Stimulated activated CD8-positive, alpha-beta memory T cell treated with anti-CD3 and anti-CD28 coated beads, Interleukin-7, amount 100 ng/mL, for 48 hours (primary cell): ENCODE results near the gene SNTG2.
A peak's percentile ranks its signal among the peaks of the same experiment; 100 is the strongest.

ENCODE experiments used
- DNase-seq, 2 donors: peaks; one replicate each; pipeline ENCODE4 v3.0.0-alpha.2; 2020; ENCODE audit warnings: low read depth in 1 of 2; ENCODE audit errors: extremely low read depth in 1 of 2

Gene SNTG2

DNA sequence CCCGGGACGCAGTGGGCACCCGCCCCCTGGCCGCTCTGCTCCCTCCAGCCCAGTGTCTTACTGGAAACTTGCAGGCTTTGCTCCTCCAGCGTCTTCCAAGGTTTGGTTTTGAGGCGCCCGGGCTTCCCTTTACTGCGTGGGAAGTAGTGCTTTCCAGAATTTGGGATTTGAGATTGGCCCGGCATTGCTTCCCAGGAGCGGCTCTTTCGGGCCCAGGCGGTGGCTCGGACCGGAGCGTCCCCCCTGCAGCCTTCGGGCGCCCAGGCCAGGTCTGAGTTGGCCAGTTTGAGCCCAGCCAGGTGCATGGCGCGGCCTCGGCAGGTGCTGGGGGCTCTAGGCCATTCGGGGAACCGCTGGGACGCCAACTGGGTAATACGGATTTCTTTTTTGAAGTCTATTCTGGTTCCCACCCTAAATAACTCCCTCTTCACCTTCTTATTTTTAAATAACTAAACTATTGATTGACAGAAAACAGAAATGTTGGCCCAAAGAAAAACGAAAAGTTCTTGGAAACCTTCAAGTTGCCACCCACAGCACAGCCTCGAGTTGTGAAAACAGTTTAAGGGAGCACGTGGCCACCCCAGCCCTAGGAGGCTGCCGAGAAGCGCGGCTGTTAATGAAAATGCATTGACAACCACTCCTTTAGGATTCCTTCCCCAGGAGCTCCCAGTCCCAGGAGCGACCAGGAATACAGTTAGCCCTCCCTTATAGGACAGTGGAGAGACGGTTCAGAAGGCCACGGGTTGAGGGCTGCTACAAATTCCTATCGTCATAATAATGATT, 766 bp downstream of the SNTG2 start:
- no peak for DNase-seq

DNA sequence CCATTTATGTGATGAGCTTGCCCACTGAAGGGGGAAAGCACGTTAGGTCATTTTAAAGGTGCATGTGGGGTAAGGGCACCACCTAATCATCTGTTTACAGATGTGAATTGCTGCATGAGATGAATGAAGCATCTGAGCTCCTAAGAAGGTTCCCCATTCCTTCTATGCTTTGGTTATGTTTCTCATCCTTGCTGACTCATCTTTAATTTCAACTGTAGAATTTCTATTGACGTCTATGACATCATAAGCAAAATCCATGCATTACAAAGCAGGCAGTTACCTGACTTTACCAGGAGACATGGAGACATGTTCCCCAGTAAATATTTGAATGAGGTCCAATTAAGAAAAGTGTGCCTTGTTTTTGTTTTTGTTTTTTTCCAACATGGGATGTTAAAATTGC, 2.8 kb downstream of the SNTG2 start:
- no peak for DNase-seq

DNA sequence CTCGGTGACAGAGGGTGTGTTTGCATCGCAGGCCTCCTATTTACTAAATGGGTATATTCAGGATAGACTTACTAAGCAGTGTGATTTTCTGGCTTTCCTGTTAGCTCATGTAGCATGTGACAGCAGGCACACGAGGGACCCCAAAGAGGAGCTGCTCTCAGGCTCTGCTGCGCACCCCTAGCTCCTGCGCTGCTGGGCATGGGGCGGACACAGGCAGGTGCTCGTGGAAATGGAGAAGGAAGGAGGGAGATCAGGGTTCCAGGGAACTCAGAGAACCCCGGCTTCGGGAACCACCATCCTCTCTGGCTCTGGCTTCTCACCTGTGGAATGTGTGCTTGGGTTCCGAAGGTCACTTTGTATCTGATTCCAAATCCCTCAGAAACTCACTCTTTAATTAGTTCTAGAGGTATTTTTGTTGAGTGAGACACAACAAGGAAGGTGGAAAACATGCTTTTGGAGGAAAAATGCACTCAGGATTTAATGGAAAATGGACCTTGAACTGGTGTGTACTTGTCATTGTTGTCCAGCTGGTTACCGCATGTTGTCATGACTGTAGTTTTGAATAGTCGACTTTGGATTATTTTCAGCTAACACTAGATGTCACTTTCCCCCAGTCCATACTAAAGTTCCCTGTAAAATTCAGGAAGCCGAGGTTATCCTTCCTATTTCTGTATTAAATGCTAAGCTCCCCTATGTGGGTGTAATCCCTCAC, 3.5 kb downstream of the SNTG2 start:
- no peak for DNase-seq

DNA sequence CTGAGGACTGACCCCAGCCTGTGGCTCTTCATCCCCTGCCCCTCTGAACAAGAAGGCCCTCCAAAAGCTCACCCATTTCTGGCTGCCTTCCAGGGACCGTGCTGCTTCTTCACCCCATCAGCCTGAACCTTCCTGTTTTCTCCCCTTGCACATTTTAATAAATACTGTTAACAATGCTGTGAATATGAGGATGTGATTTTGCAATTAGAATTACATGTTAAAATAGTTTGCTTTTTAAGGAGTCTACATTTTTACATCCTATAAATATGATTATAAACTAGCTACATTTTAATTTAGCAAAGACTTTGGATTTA, 4.0 kb downstream of the SNTG2 start:
- no peak for DNase-seq

DNA sequence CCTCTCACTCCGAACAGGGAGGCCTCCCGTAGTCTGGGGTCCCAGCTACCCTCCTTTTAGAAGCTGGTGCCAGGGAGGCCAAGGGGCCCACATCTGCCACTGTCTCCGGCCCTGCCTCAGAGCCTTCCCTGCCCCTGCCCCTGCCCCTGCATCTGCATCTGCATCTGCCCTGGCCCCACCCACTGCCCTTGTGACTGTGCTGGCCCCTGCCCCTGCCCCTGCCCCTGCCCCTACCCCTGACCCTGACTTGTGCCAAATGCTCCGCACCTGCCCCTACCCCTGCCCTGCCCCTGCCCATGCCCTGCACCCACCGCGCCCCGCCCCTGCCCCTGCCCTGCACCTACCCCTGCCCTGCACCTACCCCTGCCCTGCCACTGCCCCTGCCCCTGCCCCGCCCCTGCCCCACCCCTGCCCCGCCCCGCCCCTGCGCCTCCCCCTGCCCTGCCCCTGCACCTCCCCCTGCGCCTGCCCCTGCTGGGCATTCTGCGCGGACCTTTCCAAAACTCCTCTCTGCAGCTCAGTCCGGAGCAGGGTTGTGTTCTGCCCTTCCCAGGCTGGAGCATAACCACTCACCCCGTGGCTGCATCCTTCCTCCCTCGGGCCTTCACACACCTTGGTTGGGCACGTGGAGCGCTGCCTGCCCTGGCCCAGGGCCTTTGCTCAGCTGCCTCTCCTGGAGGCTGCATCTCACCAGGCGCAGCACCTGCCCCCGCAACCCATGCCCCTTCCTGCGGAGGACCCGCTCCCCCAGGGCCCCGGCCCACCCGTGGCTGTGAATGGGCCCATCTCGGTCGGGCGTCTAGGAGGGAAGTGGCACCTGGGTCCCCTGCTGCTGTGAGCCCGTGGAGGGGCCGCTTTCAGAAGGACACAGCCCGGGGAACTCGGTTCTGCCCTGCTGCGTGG, 5.4 kb downstream of the SNTG2 start:
- no peak for DNase-seq

DNA sequence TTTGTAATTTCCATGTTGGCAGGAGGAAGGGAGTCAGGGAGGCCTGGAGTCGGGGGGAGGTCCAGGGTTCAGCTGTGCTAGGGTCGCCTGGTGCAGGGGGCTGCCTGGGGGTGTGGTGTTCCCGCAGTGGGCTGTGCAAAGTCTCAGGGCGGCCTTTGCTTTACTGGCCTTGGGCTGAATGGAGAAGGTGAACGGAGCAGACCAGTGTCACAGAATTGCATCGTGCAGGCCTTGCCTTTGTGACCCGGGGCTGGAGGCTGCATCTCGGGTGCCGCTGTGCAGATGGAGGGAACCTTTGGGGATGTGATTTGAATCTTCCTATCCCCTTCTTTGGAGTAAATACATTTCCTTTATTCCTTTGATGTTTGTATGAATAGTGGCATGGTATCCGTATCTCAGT, 8.8 kb downstream of the SNTG2 start:
- DNase-seq: no peak

DNA sequence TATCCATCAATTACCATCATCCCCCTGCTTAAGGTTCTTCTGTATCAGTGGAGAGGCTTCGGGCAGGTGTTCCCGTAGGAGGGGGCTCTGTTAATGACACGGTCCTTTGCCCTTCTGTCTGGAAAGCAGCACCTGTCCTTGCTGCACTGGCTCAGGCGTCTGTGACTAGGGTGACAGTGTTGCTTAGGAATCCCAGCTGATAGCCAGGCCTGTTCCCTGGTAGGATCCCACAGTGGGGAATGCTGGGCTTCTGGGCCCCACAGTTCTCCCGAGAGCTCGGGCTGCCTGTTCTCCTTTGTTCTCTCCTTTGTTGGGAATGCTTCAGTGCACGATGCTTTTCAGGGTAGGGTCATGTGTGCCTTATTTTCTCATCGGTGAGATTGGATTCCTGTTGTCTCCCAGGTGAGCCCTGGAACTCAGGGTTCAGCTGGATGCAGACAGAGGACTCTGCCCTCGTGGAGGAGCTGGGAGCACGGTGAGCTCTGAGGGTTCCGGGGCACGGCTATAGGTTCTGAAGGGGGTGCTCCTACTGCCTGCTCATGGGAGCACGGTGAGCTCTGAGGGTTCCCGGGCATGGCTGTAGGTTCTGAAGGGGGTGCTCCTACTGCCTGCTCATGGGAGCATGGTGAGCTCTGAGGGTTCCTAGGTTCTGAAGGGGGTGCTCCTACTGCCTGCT, 9.6 kb downstream of the SNTG2 start:
- no peak for DNase-seq

DNA sequence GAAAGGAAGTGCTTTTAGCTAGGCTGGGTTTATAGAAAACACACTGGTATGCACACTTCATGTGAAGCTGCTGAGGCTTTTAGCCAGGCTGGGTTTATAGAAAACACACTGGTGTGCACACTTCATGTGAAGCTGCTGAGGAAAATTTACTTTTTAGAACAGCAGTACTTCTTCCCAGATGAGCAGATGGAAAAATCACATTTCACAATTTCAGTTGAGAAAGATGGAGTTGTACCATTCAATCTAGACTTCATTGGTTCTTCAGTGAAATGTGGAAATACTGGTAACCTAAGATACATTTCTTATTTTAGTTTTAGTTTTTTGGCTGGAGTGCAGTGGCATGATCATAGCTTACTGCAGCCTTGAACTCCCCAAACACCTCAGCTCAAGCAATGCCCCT, 11.1 kb downstream of the SNTG2 start:
- no peak for DNase-seq

DNA sequence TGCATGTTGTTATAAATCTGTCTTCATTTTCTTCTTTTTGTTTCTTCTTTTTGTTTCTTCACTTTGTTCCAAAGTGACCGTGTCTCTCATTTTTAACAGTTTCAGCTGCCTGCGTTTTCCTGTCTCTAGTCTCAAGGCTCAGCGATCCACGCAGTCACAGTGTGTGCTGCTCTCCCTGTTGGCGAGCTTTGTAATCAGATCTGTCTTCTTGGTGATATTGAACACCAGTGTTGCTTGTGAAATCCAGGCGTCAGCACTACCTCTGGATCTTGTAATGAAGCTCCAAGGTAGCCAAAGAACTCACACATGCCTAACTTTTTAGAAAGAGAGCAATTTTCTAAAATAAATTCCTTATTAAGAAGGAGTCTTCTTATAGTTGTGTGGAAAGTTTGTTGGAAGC, 13.2 kb downstream of the SNTG2 start:
- no peak for DNase-seq

DNA sequence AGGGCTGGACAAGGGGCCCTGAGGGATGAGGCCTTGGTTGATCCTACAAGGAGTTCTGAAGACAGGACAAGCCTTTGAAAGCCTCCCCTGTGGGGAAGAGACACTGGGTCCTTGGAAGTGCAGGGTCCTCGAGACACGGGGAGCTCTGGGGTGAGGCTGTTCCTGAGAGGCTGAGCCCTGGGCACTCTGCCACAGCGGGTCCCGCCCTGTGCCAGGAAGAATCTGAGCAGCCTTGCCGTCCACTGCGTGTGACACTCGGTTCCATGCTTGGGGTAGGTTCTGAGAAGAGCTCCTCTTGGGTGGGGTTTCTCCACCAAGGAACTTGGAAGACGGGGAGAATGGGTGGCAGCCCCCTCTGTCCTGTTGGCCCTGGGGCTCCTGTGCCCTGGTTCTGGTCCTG, 13.9 kb downstream of the SNTG2 start:
- DNase-seq: no peak

DNA sequence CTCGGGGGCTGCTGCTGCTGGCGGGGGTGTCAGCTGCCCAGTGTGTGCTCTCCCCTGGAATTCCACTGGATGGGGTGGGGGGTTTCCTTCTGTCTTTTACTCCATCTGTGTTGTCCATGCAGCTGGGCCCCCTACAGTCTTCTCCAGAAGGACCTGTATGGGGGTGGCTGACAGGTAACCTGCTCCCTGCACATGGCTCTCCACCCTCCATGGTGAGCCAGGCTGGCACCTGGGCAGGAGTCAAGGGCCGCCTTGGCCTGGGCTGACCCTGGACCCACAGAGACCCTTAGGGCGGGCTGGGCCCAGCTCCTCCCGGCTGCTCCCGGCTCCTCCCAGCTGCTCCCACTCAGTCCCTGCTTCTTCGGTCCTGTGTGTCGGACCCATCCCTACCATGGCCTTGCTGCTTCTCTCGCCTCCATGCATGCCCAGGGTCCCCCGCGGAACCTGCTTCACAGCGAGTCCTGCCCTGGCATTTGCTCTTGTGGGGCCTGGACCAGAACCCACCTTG, 15.0 kb downstream of the SNTG2 start:
- DNase-seq: no peak

DNA sequence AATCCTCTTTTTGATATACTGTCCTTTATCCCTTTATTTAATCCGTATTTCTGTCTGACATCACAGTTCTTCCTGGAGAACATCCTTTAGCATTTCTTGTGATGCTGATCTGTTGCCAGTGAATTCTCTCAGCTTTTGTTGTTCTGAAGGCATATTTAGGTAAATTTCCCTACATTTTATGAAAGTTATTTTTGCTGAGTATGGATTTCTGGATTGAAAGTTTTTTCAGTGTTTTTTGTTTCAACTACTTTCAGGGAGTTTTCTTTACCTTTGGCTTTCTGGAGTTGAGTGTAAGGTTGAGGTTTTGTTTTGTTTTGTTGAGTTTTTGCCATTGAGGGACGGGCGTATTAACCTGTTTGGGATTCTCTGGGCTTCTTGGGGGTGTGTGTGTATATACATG, 22.5 kb downstream of the SNTG2 start:
- DNase-seq: no peak

DNA sequence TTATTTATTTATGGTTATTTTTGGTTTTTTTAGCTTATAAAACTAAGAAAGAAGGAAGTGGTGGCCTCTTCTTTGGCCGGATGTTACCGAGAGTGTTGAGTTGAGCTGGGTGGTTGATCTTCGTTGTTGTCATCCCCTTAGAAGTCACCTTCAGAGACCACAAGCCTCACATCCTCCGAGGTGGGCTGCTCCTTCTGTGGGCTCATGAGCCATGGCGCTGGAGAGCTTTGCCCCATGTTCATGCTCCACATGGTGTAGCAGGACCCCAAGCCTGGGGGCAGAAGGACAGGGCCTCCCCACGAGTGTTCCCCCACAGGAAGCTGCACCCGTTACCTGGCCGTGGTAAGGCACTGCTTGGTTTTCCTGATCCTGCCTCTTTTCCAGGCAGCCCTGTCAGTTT, 23.4 kb downstream of the SNTG2 start:
- DNase-seq: peak in 1 of 2 donors; percentile 37

DNA sequence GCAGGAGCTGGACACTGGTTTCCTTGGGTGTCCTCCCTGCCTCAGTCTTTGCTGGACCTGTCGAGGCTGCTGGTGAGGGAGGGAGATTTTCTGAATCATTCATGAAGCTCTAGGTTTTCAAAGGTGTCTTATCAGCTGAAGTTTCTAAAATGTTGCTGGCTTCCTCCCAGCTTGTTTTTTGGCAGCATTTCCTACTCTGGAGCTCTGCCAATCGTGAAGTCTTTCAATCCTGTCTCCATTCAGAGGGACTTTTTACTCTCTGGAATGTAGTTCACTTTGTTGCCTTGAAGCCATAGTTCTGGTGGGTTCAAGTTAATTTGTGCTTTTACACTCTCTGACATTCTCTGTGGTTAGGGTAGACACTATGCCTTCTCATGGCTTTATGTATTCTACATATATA, 23.9 kb downstream of the SNTG2 start:
- DNase-seq: no peak

DNA sequence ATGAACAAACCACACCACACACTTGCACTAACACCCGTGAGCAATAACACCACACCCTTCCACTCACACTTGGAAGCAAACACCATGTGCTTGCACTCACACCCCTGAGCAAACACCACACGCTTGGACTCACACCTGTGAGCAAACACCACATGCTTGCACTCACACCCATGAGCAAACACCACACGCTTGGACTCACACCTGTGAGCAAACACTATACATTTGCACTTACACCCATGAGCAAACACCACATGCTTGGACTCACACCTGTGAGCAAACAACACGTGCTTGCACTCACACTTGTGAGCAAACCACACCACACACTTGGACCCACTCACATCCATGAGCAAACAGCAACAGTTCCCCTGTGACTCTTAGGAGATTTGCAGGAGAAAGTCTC, 24.4 kb downstream of the SNTG2 start:
- DNase-seq: no peak

DNA sequence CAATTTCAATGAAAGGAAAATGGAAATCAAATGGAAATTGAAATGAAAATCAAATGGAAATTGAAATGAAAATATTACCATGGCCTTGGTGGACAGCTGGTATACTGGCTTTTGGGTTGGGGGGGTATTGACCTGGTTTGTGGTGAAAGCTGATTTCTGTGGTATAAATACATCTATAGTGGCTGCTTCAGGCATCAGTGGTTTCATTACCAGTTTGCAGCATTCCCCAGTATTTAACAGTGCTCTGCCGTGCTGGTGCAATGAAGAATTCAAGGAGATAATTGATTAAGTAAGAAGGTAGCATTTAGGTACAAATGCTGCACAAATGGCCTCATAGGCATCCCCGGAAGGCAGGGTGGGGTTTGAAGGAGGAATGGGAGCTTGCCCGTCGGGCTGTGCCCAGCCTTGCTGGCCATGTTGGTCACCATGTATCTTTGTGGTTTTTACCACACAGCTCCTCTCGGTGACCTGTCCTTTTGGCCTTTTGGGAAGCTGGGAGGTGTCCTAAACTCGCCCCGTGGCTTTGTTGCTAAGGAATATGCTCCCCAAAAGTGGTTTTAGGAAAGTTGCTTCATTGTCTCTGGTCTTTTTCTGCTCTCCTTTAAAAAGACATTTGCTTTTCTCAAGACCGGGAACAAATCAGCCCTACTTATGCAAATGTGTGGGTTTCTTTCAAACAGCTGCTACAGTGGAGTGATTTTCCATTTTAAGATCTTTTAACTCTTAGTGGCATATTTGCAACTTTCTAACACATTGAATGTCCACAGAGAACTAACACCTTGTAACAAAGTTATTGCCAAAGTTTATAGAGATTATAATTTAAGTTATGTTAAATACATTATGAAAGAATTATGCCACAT, 28.6 kb downstream of the SNTG2 start:
- DNase-seq: no peak

DNA sequence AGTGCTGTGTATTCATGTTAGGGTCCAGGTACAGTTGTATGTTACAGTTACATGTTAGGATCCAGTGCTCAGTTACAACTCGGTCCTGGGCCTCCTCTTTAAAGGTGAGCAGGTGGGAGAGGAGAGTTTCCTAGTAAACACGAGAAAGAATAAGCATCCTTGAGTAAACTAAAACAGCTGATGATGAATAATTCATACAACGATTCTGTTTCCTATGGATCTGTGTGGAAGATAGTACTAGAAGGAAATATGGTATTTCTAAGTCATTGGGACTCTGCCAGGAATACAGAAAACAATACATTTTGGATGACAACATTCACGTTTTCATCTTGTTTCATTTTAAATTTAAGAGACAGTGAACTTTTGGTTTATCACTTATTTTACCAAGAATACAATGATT, 29.5 kb downstream of the SNTG2 start:
- DNase-seq: no peak

DNA sequence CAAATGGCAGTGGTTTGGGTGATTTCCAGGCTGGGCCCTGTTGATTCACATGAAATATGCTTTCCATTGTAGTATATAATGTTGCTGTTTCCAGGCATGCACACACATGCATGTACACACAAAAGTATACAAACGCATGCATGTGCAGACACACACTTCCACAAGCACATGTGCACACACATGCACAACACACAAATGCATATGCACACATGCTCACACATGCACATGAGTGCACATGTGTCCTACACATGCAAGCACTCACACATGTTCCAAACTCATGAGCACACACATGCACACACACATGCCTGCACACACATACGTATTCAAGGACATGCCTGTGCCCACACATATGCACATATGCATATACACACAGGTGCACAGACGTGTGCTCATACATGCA, 30.6 kb downstream of the SNTG2 start:
- DNase-seq: no peak

DNA sequence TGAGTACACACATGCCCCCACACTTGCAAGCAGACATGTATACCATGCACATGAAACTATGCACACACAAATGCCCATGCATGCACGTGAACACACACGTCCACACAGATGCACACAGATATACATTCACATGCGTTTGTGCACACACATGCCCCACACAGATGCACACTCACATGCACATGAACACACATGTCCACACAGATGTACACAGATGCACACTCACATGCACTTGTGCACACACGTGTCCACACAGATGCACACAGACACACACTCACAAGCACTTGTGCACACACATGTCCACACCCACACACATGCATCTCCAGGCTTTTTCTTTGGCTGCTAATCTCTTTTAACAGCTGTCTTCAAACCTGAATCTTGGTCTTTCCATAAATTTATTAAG, 31.1 kb downstream of the SNTG2 start:
- DNase-seq: no peak

DNA sequence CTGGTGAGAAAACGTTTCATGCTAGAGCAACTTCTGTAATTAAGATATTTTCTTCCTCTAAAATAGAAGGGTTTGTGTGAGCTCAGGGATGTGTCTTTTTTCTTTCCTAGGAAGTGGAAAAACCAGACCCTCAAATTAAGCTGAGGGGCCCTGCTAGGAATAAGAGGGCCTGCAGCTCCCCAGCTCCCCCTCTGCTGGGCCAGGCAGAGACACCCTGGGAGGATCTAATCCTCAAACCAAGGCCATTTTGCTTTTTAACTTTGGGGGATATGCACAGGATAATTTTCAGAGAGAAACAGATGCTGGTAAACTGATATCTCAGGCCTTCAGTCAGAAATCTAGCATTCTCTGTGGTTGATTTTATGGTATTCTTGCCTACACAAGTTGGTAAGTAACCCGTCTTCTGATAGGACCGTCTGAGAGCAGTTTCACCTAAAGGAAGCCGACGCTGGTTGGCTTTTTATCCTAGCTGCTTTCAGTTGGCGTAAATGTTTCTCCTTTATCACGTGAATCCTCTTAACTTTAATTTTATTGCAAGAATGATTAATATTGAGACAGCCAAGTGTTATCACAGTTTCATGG, 34.8 kb downstream of the SNTG2 start:
- DNase-seq: no peak
